H9 (cell line): Measurements from ENCODE around the gene PITPNM3. TPM values are rescaled to one million over a fixed set of nuclear protein-coding genes. Genes with fewer than 3 reads are reported as not detected.
A peak's percentile ranks its signal among the peaks of the same experiment; 100 is the strongest.

Experiments
- DNase-seq: peaks from one replicate; pipeline ENCODE4 v3.0.0-alpha.2; 2017
- H2AFZ ChIP-seq: one replicate; pipeline ENCODE4 v1.6.1; 2013; ENCODE audit warnings: mild to moderate bottlenecking, low read length, control low read depth, moderate library complexity
- H2AK5ac ChIP-seq: 2 replicates; pipeline ENCODE4 v1.6.1; 2013; ENCODE audit warnings: low read length, control low read depth, mixed read lengths; ENCODE audit not compliant: insufficient read length
- H2BK120ac ChIP-seq: one replicate; pipeline ENCODE4 v1.6.1; 2013; ENCODE audit warnings: low read depth, mild to moderate bottlenecking, low read length, control low read depth, inconsistent platforms; ENCODE audit not compliant: poor library complexity, severe bottlenecking
- H2BK12ac ChIP-seq: 2 replicates; pipeline ENCODE4 v1.6.1; 2013; ENCODE audit warnings: low read length, control low read depth, mixed read lengths, low read depth; ENCODE audit not compliant: insufficient read length
- H2BK15ac ChIP-seq: 2 replicates; pipeline ENCODE4 v1.6.1; 2013; ENCODE audit warnings: low read depth, low read length, control low read depth
- H2BK20ac ChIP-seq: one replicate; pipeline ENCODE4 v1.6.1; 2013; ENCODE audit warnings: low read depth, mild to moderate bottlenecking, low read length, control low read depth, inconsistent platforms; ENCODE audit not compliant: poor library complexity, severe bottlenecking
- H2BK5ac ChIP-seq: 2 replicates; pipeline ENCODE4 v1.6.1; 2013; ENCODE audit warnings: low read length, control low read depth, mixed read lengths; ENCODE audit not compliant: insufficient read length
- H3K14ac ChIP-seq: 2 replicates; pipeline ENCODE4 v1.6.1; 2013; ENCODE audit warnings: low read length, control low read depth; ENCODE audit not compliant: insufficient read depth
- H3K18ac ChIP-seq: 2 replicates; pipeline ENCODE4 v1.6.1; 2013; ENCODE audit warnings: low read depth, mild to moderate bottlenecking, mixed read lengths, low read length, control low read depth; ENCODE audit not compliant: insufficient read length
- H3K23ac ChIP-seq: 2 replicates; pipeline ENCODE4 v1.6.1; 2013; ENCODE audit warnings: low read length, control low read depth, mixed read lengths, low read depth; ENCODE audit not compliant: insufficient read length
- H3K23me2 ChIP-seq: 2 replicates; pipeline ENCODE4 v1.6.1; 2013; ENCODE audit warnings: low read depth, mild to moderate bottlenecking, mixed read lengths, low read length, control low read depth; ENCODE audit not compliant: insufficient read length, poor library complexity, severe bottlenecking
- H3K27ac ChIP-seq: 2 replicates; pipeline ENCODE4 v1.5.1; 2013; ENCODE audit warnings: low read length, control low read depth, mixed read lengths, low read depth; ENCODE audit not compliant: insufficient read length
- H3K27me3 ChIP-seq: 2 replicates; pipeline ENCODE4 v1.6.1; 2013; ENCODE audit warnings: low read length, control low read depth, inconsistent platforms; ENCODE audit not compliant: insufficient read depth
- H3K4ac ChIP-seq: 2 replicates; pipeline ENCODE4 v1.6.1; 2013; ENCODE audit warnings: low read depth, mild to moderate bottlenecking, control low read depth, inconsistent platforms, low read length, moderate library complexity
- H3K4me1 ChIP-seq: 2 replicates; pipeline ENCODE4 v1.6.1; 2013; ENCODE audit warnings: low read length, control low read depth, inconsistent platforms; ENCODE audit not compliant: insufficient read depth
- H3K4me2 ChIP-seq: 2 replicates; pipeline ENCODE4 v1.6.1; 2013; ENCODE audit warnings: low read length, control low read depth, mixed read lengths; ENCODE audit not compliant: insufficient read length, insufficient read depth
- H3K56ac ChIP-seq: 2 replicates; pipeline ENCODE4 v1.6.1; 2013; ENCODE audit warnings: low read depth, mild to moderate bottlenecking, mixed read lengths, low read length, control low read depth; ENCODE audit not compliant: insufficient read length
- H3K79me1 ChIP-seq: 2 replicates; pipeline ENCODE4 v1.6.1; 2013; ENCODE audit warnings: low read depth, mild to moderate bottlenecking, moderate library complexity, low read length, control low read depth, inconsistent platforms; ENCODE audit not compliant: insufficient read depth, poor library complexity, severe bottlenecking
- H3K79me2 ChIP-seq: 2 replicates; pipeline ENCODE4 v1.6.1; 2013; ENCODE audit warnings: low read length, control low read depth, inconsistent platforms; ENCODE audit not compliant: insufficient read depth
- H3K9ac ChIP-seq: 2 replicates; pipeline ENCODE4 v1.6.1; 2013; ENCODE audit warnings: low read length, control low read depth, mixed read lengths; ENCODE audit not compliant: insufficient read length; ENCODE audit errors: extremely low read depth
- H3K9me3 ChIP-seq: one replicate; pipeline ENCODE4 v1.6.1; 2013; ENCODE audit warnings: low read depth, low read length, inconsistent platforms; ENCODE audit not compliant: control insufficient read depth
- H3T11ph ChIP-seq: one replicate; pipeline ENCODE4 v1.6.1; 2013; ENCODE audit warnings: mild to moderate bottlenecking, low read length, control low read depth, inconsistent platforms
- H4K20me1 ChIP-seq: one replicate; pipeline ENCODE4 v1.6.1; 2013; ENCODE audit not compliant: control insufficient read depth, insufficient read length, insufficient read depth
- H4K5ac ChIP-seq: 2 replicates; pipeline ENCODE4 v1.6.1; 2013; ENCODE audit warnings: low read depth, mild to moderate bottlenecking, mixed read lengths, low read length, control low read depth; ENCODE audit not compliant: insufficient read length
- H4K8ac ChIP-seq: replicated peaks from 2 replicates; pipeline ENCODE4 v1.6.1; 2013; ENCODE audit warnings: low read length, control low read depth, mixed read lengths, low read depth; ENCODE audit not compliant: insufficient read length
- H4K91ac ChIP-seq: 2 replicates; pipeline ENCODE4 v1.6.1; 2013; ENCODE audit warnings: low read depth, mild to moderate bottlenecking, moderate library complexity, mixed read lengths, low read length, control low read depth; ENCODE audit not compliant: insufficient read length
- H3K27ac Mint-ChIP-seq, 3 experiments: 2 replicates in 2 of 3; 3 replicates in 1 of 3; pipeline ENCODE4 v1.8.0; 2020 to 2021; ENCODE audit warnings: mixed read lengths in 3 of 3, mild to moderate bottlenecking in 1 of 3, moderate library complexity in 1 of 3
- H3K27me3 Mint-ChIP-seq: 2 replicates; pipeline ENCODE4 v1.8.0; 2021; ENCODE audit warnings: low read depth, mild to moderate bottlenecking, moderate library complexity, mixed read lengths
- H3K36me3 Mint-ChIP-seq, 3 experiments: 2 replicates in 2 of 3; 3 replicates in 1 of 3; pipeline ENCODE4 v1.8.0; 2020 to 2021; ENCODE audit warnings: low read depth in 3 of 3, mixed read lengths in 3 of 3; ENCODE audit not compliant: insufficient read depth in 1 of 3
- H3K4me1 Mint-ChIP-seq, 2 experiments: 2 replicates each; pipeline ENCODE4 v1.8.0; 2020; ENCODE audit warnings: mixed read lengths in 2 of 2
- H3K4me3 Mint-ChIP-seq, 2 experiments: 2 replicates in 1 of 2; 3 replicates in 1 of 2; pipeline ENCODE4 v1.8.0; 2020 to 2021; ENCODE audit warnings: mild to moderate bottlenecking in 2 of 2, mixed read lengths in 2 of 2, moderate library complexity in 1 of 2
- H3K9me3 Mint-ChIP-seq, 2 experiments: 2 replicates in 1 of 2; 3 replicates in 1 of 2; pipeline ENCODE4 v1.8.0; 2020; ENCODE audit warnings: mild to moderate bottlenecking in 2 of 2, mixed read lengths in 2 of 2, moderate library complexity in 1 of 2
- WGBS: extraction: QIAGEN DNeasy Blood & Tissue Kit; methylation state at CpG from one replicate; pipeline ENCODE4 v1.1.7; 2013; ENCODE audit warnings: missing lambda C conversion rate, low lambda C conversion rate, mixed read lengths; ENCODE audit not compliant: insufficient read length; ENCODE audit errors: extremely low coverage; 5-methylcytosine and 5-hydroxymethylcytosine counted together
- total RNA-seq: library from RNA; stranded (reverse); gene quantifications from 2 replicates; pipeline ENCODE4 v1.2.1, GENCODE V29; 2021
- TF ChIP-seq, protein P1 (sequence below): fragments of 200-600 bp; sonication (generic); conservative IDR thresholded peaks from 3 replicates; pipeline ENCODE4 v1.8.0; 2021; ENCODE audit warnings: antibody characterized with exemption, mild to moderate bottlenecking

The PITPNM3 gene
- total RNA-seq, 1 experiment from 2014 or later: 3.4 TPM

DNA sequence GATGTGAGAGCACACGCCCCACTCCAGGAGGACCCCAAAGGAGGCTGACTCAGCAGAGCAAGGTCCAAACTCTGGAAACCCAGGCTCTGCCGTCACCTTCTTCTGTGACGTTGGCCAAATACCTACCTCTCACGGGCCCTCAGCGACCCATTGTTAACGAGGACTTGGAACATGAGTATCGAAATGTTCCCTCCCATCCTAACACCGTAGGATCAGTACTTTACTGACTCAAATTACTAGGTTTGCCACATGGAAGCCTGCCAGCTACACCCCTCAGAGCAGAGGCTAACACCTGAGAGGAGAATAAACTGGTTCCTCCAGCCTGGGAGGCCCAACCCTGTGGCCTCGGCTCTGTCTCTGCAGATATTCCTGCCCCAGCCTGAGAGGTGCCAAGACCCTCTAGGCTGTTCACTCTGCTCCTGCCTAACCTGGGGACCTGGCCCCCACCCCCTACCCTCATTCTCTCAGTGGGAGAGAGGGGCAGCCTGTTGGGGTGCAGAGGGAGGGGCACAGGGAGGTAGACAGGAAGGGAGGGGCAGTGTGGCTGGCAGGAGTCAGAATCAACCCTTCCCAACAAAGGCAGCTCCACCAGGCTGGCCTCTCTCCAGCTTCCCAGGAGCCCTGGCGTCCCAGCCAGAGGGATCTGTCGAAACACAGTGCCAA, 4.4 kb downstream of the PITPNM3 start:
- WGBS: no CpG with 5 or more reads among the region's 11 CpGs
- Histone ChIP-seq H3K79me2 (no peaks in the 10 kb centered on the region), H3K23ac (no peak overlapping the region), H3K9ac (no peak overlapping the region), H2BK15ac (no peak overlapping the region), H4K5ac (no peak overlapping the region), H3K27ac (no peak overlapping the region), H3K23me2 (peaks cover 8% of the 10 kb centered on the region), H3K56ac (no peak overlapping the region), H4K20me1 (no peaks in the 10 kb centered on the region), H4K91ac (no peak overlapping the region), H3T11ph (no peak overlapping the region), H3K4ac (no peak overlapping the region), H3K18ac (no peak overlapping the region), H2BK12ac (peak overlapping the region; percentile 74), H3K27me3 (peaks cover 11% of the 10 kb centered on the region; the same call in 1 of the 2 replicates), H4K8ac (no peak overlapping the region), H2AK5ac (no peak overlapping the region), H2BK120ac (no peak overlapping the region), H2BK5ac (no peak overlapping the region), H2BK20ac (no peak overlapping the region), H3K14ac (no peak overlapping the region), H3K9me3 (no peaks in the 10 kb centered on the region), H2AFZ (no peak overlapping the region), H3K79me1 (no peaks in the 10 kb centered on the region), H3K4me1 (peaks cover 4% of the 10 kb centered on the region; the same call in 1 of the 2 replicates), H3K4me2 (no peak overlapping the region)
- no peak for DNase-seq
- peaks cover 43% of the 10 kb centered on the region for H3K27me3 Mint-ChIP-seq
- no peak overlapping the region for H3K27ac Mint-ChIP-seq
- H3K4me3 Mint-ChIP-seq: no peak overlapping the region
- peaks cover 44 to 57% of the 10 kb centered on the region in 2 experiments for H3K4me1 Mint-ChIP-seq
- H3K9me3 Mint-ChIP-seq: no peaks in the 10 kb centered on the region; a peak in 1 of 5 replicates
- TF ChIP-seq, protein P1, sequence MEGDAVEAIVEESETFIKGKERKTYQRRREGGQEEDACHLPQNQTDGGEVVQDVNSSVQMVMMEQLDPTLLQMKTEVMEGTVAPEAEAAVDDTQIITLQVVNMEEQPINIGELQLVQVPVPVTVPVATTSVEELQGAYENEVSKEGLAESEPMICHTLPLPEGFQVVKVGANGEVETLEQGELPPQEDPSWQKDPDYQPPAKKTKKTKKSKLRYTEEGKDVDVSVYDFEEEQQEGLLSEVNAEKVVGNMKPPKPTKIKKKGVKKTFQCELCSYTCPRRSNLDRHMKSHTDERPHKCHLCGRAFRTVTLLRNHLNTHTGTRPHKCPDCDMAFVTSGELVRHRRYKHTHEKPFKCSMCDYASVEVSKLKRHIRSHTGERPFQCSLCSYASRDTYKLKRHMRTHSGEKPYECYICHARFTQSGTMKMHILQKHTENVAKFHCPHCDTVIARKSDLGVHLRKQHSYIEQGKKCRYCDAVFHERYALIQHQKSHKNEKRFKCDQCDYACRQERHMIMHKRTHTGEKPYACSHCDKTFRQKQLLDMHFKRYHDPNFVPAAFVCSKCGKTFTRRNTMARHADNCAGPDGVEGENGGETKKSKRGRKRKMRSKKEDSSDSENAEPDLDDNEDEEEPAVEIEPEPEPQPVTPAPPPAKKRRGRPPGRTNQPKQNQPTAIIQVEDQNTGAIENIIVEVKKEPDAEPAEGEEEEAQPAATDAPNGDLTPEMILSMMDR: no peak
- H3K36me3 Mint-ChIP-seq: no peaks in the 10 kb centered on the region
